Smooth muscle cell of the umbilical artery (primary cell): Measurements from ENCODE around the gene MRAP2. TPM values are rescaled to one million over a fixed set of nuclear protein-coding genes. Genes with fewer than 3 reads are reported as not detected.

Source experiments
- total RNA-seq: library from RNA; depleted of rRNA; stranded (reverse); fragments of >200 nt; gene quantifications from 2 replicates; pipeline ENCODE4 v1.2.3, GENCODE V29; 2014

Gene MRAP2
- 0.23 and 0.59 TPM in 2 replicates for total RNA-seq

GRCh38 chr6:84033523-84034451 is at the start of gene MRAP2:
Gene MRAP2, plus strand, starts transcription at chr6:84033772. Its CDS starts 21,547 bp downstream, at chr6:84055319.

Other genes starting within 250 kb of the MRAP2 start
- not detected in 2 replicates for gene RIPPLY2, start 180.4 kb upstream of the MRAP2 start, total RNA-seq
- gene CYB5R4, start 174.1 kb upstream of the MRAP2 start, total RNA-seq: 4.5 and 10.8 TPM in 2 replicates
- 6.4 and 7.4 TPM in 2 replicates for gene CEP162, start 193.9 kb downstream of the MRAP2 start, total RNA-seq